Endothelial cell (in vitro differentiated cells): ENCODE results near the gene GABRR1. TPM values are rescaled to one million over a fixed set of nuclear protein-coding genes. Genes with fewer than 3 reads are reported as not detected.

Source experiments
- DNase-seq: peaks from one replicate; pipeline ENCODE4 v3.0.0; 2021; ENCODE audit warnings: low spot score
- H3K27ac Mint-ChIP-seq: one replicate; pipeline ENCODE4 v1.8.0; 2021; ENCODE audit warnings: mixed read lengths, inconsistent platforms; ENCODE audit not compliant: unreplicated experiment
- H3K27me3 Mint-ChIP-seq: one replicate; pipeline ENCODE4 v1.8.0; 2021; ENCODE audit warnings: mild to moderate bottlenecking, moderate library complexity, mixed read lengths, inconsistent platforms; ENCODE audit not compliant: unreplicated experiment
- H3K36me3 Mint-ChIP-seq: one replicate; pipeline ENCODE4 v1.8.0; 2021; ENCODE audit warnings: mild to moderate bottlenecking, low read depth, mixed read lengths, inconsistent platforms; ENCODE audit not compliant: unreplicated experiment
- H3K4me1 Mint-ChIP-seq: one replicate; pipeline ENCODE4 v1.8.0; 2021; ENCODE audit warnings: mild to moderate bottlenecking, mixed read lengths, inconsistent platforms; ENCODE audit not compliant: unreplicated experiment
- H3K4me3 Mint-ChIP-seq: one replicate; pipeline ENCODE4 v1.8.0; 2021; ENCODE audit warnings: mild to moderate bottlenecking, mixed read lengths, inconsistent platforms; ENCODE audit not compliant: unreplicated experiment
- H3K9me3 Mint-ChIP-seq: one replicate; pipeline ENCODE4 v1.8.0; 2021; ENCODE audit warnings: mixed read lengths, inconsistent platforms; ENCODE audit not compliant: unreplicated experiment
- total RNA-seq: library from RNA; stranded (reverse); fragmentation: NEBNext Ultra II Directional; extraction: Animal tissue kit (Norgen Biotek cat#: 25700); gene quantifications from one replicate; pipeline ENCODE4 v1.2.1, GENCODE V29; 2021; ENCODE audit not compliant: unreplicated experiment
- TF ChIP-seq, protein P1 (sequence below): fragments of 200-600 bp; sonication (generic); IDR thresholded peaks from one replicate; pipeline ENCODE4 v1.5.0; 2021; ENCODE audit warnings: antibody characterized with exemption; ENCODE audit not compliant: unreplicated experiment

The GABRR1 gene
- total RNA-seq, 1 donor from 2014 or later: not detected

DNA sequence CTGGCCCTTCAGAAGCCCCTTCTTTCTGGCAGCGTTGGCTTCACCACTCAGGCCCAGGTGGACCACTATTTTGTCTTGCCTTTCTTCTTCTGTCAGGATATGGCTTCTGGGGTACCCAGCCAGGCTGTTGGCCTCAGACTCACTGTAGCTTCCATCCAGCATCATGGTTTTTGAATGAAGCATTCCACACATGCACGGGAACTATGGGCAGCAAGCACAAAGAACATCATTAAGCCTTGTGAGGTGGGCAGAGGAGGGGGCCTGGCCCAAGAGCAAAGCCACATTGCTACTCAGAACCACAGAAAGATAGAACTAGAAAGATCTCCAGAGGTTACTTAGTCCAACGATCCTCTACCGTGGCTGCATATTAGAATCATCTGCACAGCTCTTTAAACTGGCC is 40.6 kb upstream of the GABRR1 start:
- DNase-seq: no peak
- Mint-ChIP-seq H3K27ac (no peak overlapping the region), H3K27me3 (peaks cover 2% of the 10 kb centered on the region), H3K4me1 (peaks cover 15% of the 10 kb centered on the region), H3K36me3 (no peaks in the 10 kb centered on the region), H3K9me3 (no peaks in the 10 kb centered on the region), H3K4me3 (no peak overlapping the region)
- TF ChIP-seq, protein P1, sequence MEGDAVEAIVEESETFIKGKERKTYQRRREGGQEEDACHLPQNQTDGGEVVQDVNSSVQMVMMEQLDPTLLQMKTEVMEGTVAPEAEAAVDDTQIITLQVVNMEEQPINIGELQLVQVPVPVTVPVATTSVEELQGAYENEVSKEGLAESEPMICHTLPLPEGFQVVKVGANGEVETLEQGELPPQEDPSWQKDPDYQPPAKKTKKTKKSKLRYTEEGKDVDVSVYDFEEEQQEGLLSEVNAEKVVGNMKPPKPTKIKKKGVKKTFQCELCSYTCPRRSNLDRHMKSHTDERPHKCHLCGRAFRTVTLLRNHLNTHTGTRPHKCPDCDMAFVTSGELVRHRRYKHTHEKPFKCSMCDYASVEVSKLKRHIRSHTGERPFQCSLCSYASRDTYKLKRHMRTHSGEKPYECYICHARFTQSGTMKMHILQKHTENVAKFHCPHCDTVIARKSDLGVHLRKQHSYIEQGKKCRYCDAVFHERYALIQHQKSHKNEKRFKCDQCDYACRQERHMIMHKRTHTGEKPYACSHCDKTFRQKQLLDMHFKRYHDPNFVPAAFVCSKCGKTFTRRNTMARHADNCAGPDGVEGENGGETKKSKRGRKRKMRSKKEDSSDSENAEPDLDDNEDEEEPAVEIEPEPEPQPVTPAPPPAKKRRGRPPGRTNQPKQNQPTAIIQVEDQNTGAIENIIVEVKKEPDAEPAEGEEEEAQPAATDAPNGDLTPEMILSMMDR: no peak

DNA sequence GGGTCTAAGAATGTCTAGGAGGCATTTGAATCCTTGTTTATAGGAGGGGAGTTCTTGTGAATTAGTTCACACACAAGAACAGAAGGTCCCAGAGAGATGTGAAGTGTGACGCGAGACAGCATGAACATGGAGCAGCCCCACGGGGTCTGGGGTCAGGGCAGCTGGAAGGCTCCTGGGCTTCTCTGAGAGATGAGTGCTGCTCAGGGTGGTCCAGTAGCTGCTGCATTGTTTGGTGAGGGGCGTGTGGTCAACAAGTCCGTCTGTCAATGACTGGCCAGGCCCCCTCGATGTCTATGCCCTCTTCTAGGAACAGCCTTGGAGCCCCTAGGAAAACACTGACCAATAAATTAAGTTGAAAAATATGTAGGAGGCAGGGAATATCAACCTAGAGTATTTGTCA is 40.2 kb upstream of the GABRR1 start:
- TF ChIP-seq, protein P1: no peak
- H3K9me3 Mint-ChIP-seq: no peaks in the 10 kb centered on the region
- no peak overlapping the region for H3K27ac Mint-ChIP-seq
- H3K4me1 Mint-ChIP-seq: peaks cover 15% of the 10 kb centered on the region
- DNase-seq: no peak
- H3K36me3 Mint-ChIP-seq: no peaks in the 10 kb centered on the region
- peaks cover 2% of the 10 kb centered on the region for H3K27me3 Mint-ChIP-seq
- H3K4me3 Mint-ChIP-seq: no peak overlapping the region

DNA sequence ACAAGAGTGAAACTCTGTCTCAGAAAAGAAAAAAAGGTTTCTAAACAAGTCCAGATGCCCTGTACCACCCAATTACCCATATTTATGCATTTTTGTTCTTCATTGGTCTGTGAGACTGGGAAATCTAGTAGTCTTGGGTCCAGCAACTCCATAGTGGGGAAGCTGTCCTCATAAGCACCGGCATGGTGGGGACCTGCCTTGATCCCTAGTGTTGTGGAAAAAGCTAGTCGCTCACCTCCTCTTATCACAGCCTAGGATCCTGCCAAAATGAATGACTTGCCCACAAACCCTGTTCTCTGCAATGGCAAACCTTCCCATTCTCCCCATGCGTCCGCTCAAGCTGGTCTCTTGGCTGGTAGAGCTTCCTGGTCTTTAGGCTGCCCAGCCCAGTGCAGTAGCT is 38.3 kb upstream of the GABRR1 start:
- Mint-ChIP-seq H3K4me1 (peaks cover 18% of the 10 kb centered on the region), H3K27me3 (peaks cover 2% of the 10 kb centered on the region), H3K4me3 (no peak overlapping the region), H3K9me3 (no peaks in the 10 kb centered on the region), H3K27ac (no peak overlapping the region), H3K36me3 (no peaks in the 10 kb centered on the region)
- no peak for DNase-seq
- TF ChIP-seq, protein P1: no peak

DNA sequence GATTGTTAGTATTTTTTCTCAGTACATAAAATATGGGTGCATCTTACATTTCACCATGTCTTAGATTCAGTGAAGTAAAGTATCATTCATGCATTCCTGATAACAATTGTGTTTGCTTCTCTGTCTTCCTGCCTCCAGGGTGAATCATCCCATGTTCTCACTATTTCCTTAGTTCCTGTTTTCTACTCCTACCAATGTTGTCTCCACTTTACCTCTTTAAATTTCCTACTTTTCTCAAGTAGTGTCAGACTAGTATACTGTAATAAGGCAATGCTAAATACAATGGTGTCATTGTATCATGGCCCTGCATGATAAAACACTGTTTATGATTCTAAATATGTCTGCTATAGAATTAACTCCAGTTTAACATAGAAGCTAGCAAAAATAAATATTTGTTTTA is 37.4 kb upstream of the GABRR1 start:
- Mint-ChIP-seq H3K9me3 (no peaks in the 10 kb centered on the region), H3K4me1 (peaks cover 18% of the 10 kb centered on the region), H3K4me3 (no peak overlapping the region), H3K36me3 (no peaks in the 10 kb centered on the region), H3K27ac (peak overlapping the region; percentile 7), H3K27me3 (peaks cover 2% of the 10 kb centered on the region)
- TF ChIP-seq, protein P1: no peak
- no peak for DNase-seq

- peaks cover 18% of the 10 kb centered on the region for H3K4me1 Mint-ChIP-seq
- H3K9me3 Mint-ChIP-seq: no peaks in the 10 kb centered on the region
- H3K27me3 Mint-ChIP-seq: peaks cover 2% of the 10 kb centered on the region
- TF ChIP-seq, protein P1: no peak
- H3K36me3 Mint-ChIP-seq: no peaks in the 10 kb centered on the region
- H3K4me3 Mint-ChIP-seq: no peak overlapping the region
- no peak for DNase-seq
- no peak overlapping the region for H3K27ac Mint-ChIP-seq
Measured at GRCh38 chr6:89252907-89253306, 35.7 kb upstream of the GABRR1 start.
